Type B pancreatic cell (in vitro differentiated cells): Measurements from ENCODE around the gene HBEGF. TPM values are rescaled to one million over a fixed set of nuclear protein-coding genes. Genes with fewer than 3 reads are reported as not detected.

ENCODE experiments used
- DNase-seq: peaks from one replicate; pipeline ENCODE4 v3.0.0; 2021; ENCODE audit warnings: mixed read lengths; ENCODE audit not compliant: unreplicated experiment; ENCODE audit errors: extremely low spot score
- H3K27ac Mint-ChIP-seq: 2 replicates; pipeline ENCODE4 v1.8.0; 2021; ENCODE audit warnings: mild to moderate bottlenecking, mixed read lengths
- H3K27me3 Mint-ChIP-seq: 2 replicates; pipeline ENCODE4 v1.8.0; 2021; ENCODE audit warnings: mixed read lengths
- H3K36me3 Mint-ChIP-seq: 2 replicates; pipeline ENCODE4 v1.8.0; 2021; ENCODE audit warnings: mixed read lengths
- H3K4me1 Mint-ChIP-seq: one replicate; pipeline ENCODE4 v1.8.0; 2021; ENCODE audit warnings: mixed read lengths; ENCODE audit not compliant: unreplicated experiment
- H3K4me3 Mint-ChIP-seq: 2 replicates; pipeline ENCODE4 v1.8.0; 2021; ENCODE audit warnings: mild to moderate bottlenecking, mixed read lengths
- H3K9me3 Mint-ChIP-seq: 2 replicates; pipeline ENCODE4 v1.8.0; 2021; ENCODE audit warnings: mixed read lengths
- total RNA-seq: library from RNA; stranded (reverse); gene quantifications from 2 replicates; pipeline ENCODE4 v1.2.1, GENCODE V29; 2021; ENCODE audit warnings: low replicate concordance
- TF ChIP-seq, protein P1 (sequence below): fragments of 200-600 bp; sonication (generic); conservative IDR thresholded peaks from 2 replicates; pipeline ENCODE4 v1.5.0; 2021; ENCODE audit warnings: antibody characterized with exemption, mild to moderate bottlenecking

The HBEGF gene
- total RNA-seq, 1 donor from 2014 or later: 4.7 TPM

DNA sequence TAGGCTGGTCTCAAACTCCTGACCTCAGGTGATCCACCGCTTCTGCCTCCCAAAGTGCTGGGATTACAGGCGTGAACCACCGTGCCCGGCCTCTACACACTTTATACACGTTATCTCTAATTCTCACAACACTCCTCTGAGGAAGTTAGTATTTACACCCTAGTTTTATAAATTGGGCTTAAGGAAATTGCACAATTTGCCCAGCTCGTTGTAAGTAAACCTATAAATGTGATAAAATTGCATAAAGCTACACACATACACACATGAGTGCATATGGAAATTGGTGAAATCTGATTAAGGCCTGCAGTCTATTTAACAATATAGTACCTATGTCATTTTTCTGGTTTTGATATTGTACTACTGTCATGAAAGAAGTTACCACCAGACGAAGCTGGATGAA is 9.1 kb upstream of the HBEGF start:
- Mint-ChIP-seq H3K27ac (no peak overlapping the region), H3K36me3 (no peaks in the 10 kb centered on the region), H3K27me3 (peaks cover 23% of the 10 kb centered on the region), H3K9me3 (no peaks in the 10 kb centered on the region), H3K4me3 (no peak overlapping the region), H3K4me1 (peaks cover 17% of the 10 kb centered on the region)
- DNase-seq: no peak
- TF ChIP-seq, protein P1, sequence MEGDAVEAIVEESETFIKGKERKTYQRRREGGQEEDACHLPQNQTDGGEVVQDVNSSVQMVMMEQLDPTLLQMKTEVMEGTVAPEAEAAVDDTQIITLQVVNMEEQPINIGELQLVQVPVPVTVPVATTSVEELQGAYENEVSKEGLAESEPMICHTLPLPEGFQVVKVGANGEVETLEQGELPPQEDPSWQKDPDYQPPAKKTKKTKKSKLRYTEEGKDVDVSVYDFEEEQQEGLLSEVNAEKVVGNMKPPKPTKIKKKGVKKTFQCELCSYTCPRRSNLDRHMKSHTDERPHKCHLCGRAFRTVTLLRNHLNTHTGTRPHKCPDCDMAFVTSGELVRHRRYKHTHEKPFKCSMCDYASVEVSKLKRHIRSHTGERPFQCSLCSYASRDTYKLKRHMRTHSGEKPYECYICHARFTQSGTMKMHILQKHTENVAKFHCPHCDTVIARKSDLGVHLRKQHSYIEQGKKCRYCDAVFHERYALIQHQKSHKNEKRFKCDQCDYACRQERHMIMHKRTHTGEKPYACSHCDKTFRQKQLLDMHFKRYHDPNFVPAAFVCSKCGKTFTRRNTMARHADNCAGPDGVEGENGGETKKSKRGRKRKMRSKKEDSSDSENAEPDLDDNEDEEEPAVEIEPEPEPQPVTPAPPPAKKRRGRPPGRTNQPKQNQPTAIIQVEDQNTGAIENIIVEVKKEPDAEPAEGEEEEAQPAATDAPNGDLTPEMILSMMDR: no peak

DNA sequence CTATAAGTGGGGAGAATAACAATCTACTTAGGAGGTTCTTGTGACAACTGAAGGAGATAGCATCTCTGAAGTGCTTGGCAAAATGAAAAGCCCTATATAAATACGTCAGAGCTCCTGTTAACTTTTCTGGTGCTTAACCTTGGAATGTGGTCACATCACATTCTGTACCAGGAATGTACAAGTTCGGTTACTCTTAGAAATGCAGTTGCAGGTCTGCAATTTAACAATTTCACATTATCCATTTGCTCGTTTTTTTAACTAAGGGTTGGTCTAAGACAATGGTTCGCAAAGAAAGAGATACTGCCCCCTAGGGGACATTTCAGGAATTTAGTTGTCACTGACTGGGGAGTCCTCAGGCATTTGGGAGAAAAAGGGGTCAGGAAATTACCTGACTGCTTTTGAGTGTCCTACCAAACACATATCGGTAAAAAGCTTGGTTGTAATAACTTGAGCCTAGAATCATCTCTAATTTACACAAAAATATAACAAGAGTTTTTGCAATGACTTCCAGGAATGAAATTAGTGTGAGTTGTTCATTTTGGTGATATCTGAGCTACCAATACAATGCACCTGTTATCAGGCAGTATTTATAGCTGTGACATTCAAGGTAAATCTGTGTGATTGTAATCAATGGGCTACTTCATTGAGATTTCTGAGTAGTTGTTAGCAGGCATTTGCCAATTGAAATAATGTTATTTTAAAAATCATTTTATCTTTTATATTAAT is 5.4 kb upstream of the HBEGF start:
- Mint-ChIP-seq H3K4me3 (peak overlapping the region; percentile 9), H3K4me1 (peaks cover 19% of the 10 kb centered on the region), H3K36me3 (no peaks in the 10 kb centered on the region), H3K27ac (peak overlapping the region; percentile 87), H3K9me3 (no peaks in the 10 kb centered on the region), H3K27me3 (peaks cover 35% of the 10 kb centered on the region)
- TF ChIP-seq, protein P1: peak; percentile 93
- no peak for DNase-seq

DNA sequence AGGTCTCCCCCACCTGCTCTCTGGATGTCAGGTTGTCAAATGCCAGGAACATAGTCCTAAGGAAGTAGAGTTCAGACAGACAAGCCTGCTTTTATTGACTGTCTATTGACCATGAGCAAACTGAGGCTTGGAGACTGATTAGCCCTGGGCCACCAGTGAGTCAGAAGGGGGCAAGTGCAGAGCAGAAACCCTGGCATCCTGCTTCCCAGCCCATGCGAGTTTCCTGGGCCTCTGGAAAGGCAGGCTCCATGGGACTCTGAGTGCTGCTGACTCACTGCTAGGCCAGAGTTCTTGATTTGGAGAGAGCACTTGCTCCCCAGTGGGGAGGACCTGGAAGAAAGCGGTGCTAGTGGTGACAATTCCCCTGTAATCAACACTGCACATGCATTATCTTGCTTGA is 2.8 kb upstream of the HBEGF start:
- TF ChIP-seq, protein P1: no peak
- peaks cover 46% of the 10 kb centered on the region for H3K27me3 Mint-ChIP-seq
- no peak for DNase-seq
- H3K4me1 Mint-ChIP-seq: peaks cover 26% of the 10 kb centered on the region
- no peaks in the 10 kb centered on the region for H3K36me3 Mint-ChIP-seq
- H3K4me3 Mint-ChIP-seq: no peak overlapping the region
- no peaks in the 10 kb centered on the region for H3K9me3 Mint-ChIP-seq
- no peak overlapping the region for H3K27ac Mint-ChIP-seq

DNA sequence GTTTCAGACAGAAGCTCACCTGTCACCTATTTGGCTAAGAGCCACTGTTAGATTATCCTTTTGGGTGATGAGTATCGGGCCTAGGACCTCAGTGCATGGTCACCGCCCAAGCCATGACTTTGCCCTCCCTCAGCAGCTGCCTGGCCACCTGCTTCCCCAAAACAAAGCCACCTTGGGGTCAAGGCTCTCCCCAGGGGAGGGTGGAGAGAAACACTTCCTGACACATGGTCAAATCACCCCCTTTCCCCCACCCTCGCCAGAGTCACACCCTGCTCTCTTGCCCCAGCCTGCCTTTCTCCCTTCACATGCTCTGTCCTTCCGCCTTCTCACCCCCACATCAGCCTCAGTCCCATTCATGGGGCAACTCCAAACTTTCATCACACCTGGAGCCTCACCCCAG is 1.7 kb upstream of the HBEGF start:
- peak overlapping the region; percentile 75 for H3K27ac Mint-ChIP-seq
- no peak for DNase-seq
- H3K27me3 Mint-ChIP-seq: peaks cover 51% of the 10 kb centered on the region
- TF ChIP-seq, protein P1: no peak
- H3K4me1 Mint-ChIP-seq: peaks cover 26% of the 10 kb centered on the region
- H3K9me3 Mint-ChIP-seq: no peaks in the 10 kb centered on the region
- H3K36me3 Mint-ChIP-seq: no peaks in the 10 kb centered on the region
- peak overlapping the region; percentile 23 for H3K4me3 Mint-ChIP-seq

DNA sequence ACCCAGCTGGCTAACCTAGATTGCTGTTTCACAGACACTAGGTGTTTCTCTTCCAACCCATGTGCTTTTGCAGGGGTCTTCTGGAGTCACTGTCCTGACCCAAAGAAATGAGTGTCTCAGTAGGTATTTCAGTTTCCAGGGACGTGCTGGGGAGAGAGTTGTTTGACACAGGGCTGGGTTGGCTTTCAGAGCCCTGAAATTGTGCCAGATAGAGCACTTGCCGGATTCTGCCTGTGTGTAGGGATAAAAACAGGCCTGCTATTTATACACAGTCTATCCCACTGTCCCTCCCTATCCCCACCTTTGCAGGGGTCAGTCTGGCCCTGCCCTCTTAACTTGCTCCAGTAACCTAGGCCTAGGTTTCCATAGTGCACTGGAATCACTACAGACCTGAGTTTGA is 957 bp upstream of the HBEGF start:
- DNase-seq: no peak
- Mint-ChIP-seq H3K27ac (no peak overlapping the region), H3K4me1 (peaks cover 26% of the 10 kb centered on the region), H3K9me3 (no peaks in the 10 kb centered on the region), H3K27me3 (peaks cover 57% of the 10 kb centered on the region), H3K36me3 (no peaks in the 10 kb centered on the region), H3K4me3 (peak overlapping the region; percentile 81)
- TF ChIP-seq, protein P1: no peak
